ENCODE results near the gene ARHGEF6.

ARHGEF6 gene

DNA sequence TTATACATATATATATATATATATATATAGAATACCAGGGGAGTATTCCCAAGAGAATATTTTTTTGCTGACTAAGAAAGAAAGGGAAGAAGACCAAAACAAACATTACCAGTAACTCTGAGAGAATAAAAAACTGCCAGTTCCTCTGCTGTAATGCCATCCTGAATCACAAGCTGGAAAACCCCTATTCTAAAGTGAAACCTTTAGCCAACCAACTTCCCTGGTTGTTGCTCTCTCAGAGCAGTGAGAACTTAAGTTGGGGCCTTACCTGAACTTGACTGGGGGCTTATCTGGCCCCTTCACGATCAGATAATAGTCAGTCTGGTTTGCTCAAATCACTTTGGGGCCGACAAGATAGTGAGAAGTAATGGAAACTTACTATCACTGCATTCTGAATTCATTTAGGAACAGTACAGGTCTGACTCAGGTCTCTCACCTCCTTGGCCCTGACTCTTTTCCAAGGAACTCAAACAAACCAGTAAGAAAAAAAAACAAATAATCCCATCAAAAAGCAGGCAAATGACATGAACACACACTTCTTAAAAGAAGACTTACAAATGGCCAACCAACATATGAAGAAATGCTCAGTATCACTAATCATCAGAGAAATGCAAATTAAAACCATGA lies 70.3 kb downstream of the ARHGEF6 start:
- Histone ChIP-seq H3K4me3 (ENCODE audit: low read depth, low read length) (no peak overlapping the region), H3K36me3 (ENCODE audit: control insufficient read depth in 2 of 2, insufficient read depth in 1 of 2, low read length in 2 of 2) (peaks cover 0 to 8% of the 10 kb centered on the region in 2 experiments; a peak in 1 of 3 replicates), H3K27ac (ENCODE audit: extremely low read depth, low read depth, low read length) (no peak overlapping the region), H3K4me1 (ENCODE audit: control insufficient read depth, insufficient read depth, low read length) (no peaks in the 10 kb centered on the region), H3K9me3 (ENCODE audit: control insufficient read depth, insufficient read depth, low read depth, low read length) (no peaks in the 10 kb centered on the region)
- TF ChIP-seq ZNF639 (tag by site-specific recombination; IDR thresholded peaks at IDR 0.05), result no peak
- TF ChIP-seq ZFP3 (tag by site-specific recombination; IDR thresholded peaks at IDR 0.05; ENCODE audit: low read depth), result no peak
- no peak for TF ChIP-seq ZNF148 (tag by site-specific recombination; IDR thresholded peaks at IDR 0.05; ENCODE audit: borderline replicate concordance)
- no peak for TF ChIP-seq SP2 (tag by site-specific recombination; IDR thresholded peaks at IDR 0.05)
- no peak for TF ChIP-seq ZNF311 (tag by site-specific recombination; IDR thresholded peaks at IDR 0.05; ENCODE audit: borderline replicate concordance)
- no peak for TF ChIP-seq KLF10 (tag by site-specific recombination; IDR thresholded peaks at IDR 0.05)
- no peak for TF ChIP-seq ZNF664 (tag by site-specific recombination; IDR thresholded peaks at IDR 0.05)
- TF ChIP-seq ZNF776 (tag by site-specific recombination; IDR thresholded peaks at IDR 0.05; ENCODE audit: borderline replicate concordance), result no peak
- no peak for TF ChIP-seq ZNF777 (tag by site-specific recombination; IDR thresholded peaks at IDR 0.05; ENCODE audit: borderline replicate concordance)
- TF ChIP-seq ZNF548 (tag by site-specific recombination; IDR thresholded peaks at IDR 0.05), result no peak
- ChIA-PET POLR2A (no interaction called here), CTCF (interaction anchor here (0.6 to 1.6 kb wide), 5 partner anchors 13 to 214 kb away, joined by 3 to 5 read pairs (median 5); no protein-coding TSS in a partner anchor)

DNA sequence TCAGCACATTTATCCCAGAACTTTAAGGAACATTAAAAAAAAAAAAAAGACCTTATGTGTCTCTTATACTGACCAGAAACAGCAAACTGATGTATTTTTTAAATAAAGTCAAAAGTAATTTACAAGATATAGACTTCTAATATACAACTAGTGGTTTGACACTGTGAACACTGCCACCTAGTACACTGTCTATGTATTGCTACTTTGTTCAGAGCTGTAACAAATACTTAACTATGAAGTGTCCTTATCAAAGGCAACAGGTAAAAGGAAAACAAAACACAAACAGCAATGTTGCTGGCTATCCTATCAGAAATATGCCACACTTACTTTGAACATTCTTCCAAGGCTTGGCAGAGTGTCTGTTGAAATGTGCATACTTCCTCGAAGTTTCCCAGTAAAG lies 72.4 kb downstream of the ARHGEF6 start:
- POLR2A ChIA-PET, result interaction anchor here (0.5 to 0.8 kb wide), 2 partner anchors 163 to 164 kb away, joined by 3 read pairs; no protein-coding TSS in a partner anchor
- Histone ChIP-seq H3K9me3 (ENCODE audit: control insufficient read depth, insufficient read depth, low read depth, low read length) (no peaks in the 10 kb centered on the region), H3K36me3 (ENCODE audit: control insufficient read depth in 2 of 2, insufficient read depth in 1 of 2, low read length in 2 of 2) (peaks cover 0 to 11% of the 10 kb centered on the region in 2 experiments; a peak in 1 of 3 replicates), H3K4me3 (ENCODE audit: low read depth, low read length) (no peak overlapping the region), H3K4me1 (ENCODE audit: control insufficient read depth, insufficient read depth, low read length) (no peaks in the 10 kb centered on the region), H3K27ac (ENCODE audit: extremely low read depth, low read depth, low read length) (no peak overlapping the region)
- CTCF ChIA-PET, result interaction anchor here (0.5 to 3.9 kb wide), 20 partner anchors 8 to 579 kb away, joined by 3 to 23 read pairs (median 4); no protein-coding TSS in a partner anchor
- TF ChIP-seq SCRT2 (tag by site-specific recombination; IDR thresholded peaks at IDR 0.05) (peak; percentile 76), SCRT1 (tag by site-specific recombination; IDR thresholded peaks at IDR 0.05; ENCODE audit: borderline replicate concordance) (peak; percentile 67), ZNF488 (tag by site-specific recombination; IDR thresholded peaks at IDR 0.05) (no peak)

DNA sequence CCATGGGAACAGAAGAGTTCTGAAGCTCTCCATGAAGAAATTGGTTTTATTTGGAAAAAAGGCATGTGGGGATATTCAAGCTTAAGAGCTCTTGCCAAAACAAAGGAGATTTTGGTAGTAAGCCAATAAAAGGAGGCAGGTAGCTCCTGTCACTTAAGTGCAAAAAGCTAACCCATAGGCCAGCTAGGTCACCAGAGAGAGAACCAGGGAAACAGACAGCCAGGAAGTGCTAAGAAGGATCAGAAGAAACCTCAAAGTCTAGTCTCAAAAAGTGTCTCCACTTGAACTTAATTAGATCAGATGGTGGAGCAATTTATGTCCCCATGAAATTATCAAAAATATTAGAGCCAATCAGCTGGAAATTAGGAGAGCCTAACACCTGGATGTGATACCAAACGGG lies 83.6 kb downstream of the ARHGEF6 start:
- Histone ChIP-seq H3K4me1 (ENCODE audit: control insufficient read depth, insufficient read depth, low read length) (no peaks in the 10 kb centered on the region), H3K27ac (ENCODE audit: extremely low read depth, low read depth, low read length) (no peak overlapping the region), H3K36me3 (ENCODE audit: control insufficient read depth in 2 of 2, insufficient read depth in 1 of 2, low read length in 2 of 2) (no peaks in the 10 kb centered on the region), H3K9me3 (ENCODE audit: control insufficient read depth, insufficient read depth, low read depth, low read length) (no peaks in the 10 kb centered on the region; the same call in 1 of the 2 replicates), H3K4me3 (ENCODE audit: low read depth, low read length) (no peak overlapping the region)
- ChIA-PET CTCF (interaction anchor here (0.6 to 3.8 kb wide), 8 partner anchors 11 to 669 kb away, joined by 3 to 22 read pairs (median 4); no protein-coding TSS in a partner anchor), POLR2A (no interaction called here)
- TF ChIP-seq PRDM4 (tag by site-specific recombination; IDR thresholded peaks at IDR 0.05), result no peak
- TF ChIP-seq ZNF362 (tag by site-specific recombination; IDR thresholded peaks at IDR 0.05), result no peak
- TF ChIP-seq ZBTB1 (tag by site-specific recombination; IDR thresholded peaks at IDR 0.05), result no peak
- TF ChIP-seq, protein P1, sequence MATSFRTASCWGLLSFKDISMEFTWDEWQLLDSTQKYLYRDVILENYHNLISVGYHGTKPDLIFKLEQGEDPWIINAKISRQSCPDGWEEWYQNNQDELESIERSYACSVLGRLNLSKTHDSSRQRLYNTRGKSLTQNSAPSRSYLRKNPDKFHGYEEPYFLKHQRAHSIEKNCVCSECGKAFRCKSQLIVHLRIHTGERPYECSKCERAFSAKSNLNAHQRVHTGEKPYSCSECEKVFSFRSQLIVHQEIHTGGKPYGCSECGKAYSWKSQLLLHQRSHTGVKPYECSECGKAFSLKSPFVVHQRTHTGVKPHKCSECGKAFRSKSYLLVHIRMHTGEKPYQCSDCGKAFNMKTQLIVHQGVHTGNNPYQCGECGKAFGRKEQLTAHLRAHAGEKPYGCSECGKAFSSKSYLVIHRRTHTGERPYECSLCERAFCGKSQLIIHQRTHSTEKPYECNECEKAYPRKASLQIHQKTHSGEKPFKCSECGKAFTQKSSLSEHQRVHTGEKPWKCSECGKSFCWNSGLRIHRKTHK (tag by site-specific recombination; IDR thresholded peaks at IDR 0.05), result no peak

Measured in HEK293 (cell line).